Testis (tissue), 2 donors: Measurements from ENCODE around the gene SIGLEC11.

Experiments
- POLR2A ChIP-seq: fragments of 450-650 bp; IDR thresholded peaks from one replicate; pipeline ENCODE4 v1.6.1; 2017; ENCODE audit warnings: antibody characterized with exemption, mild to moderate bottlenecking, moderate library complexity
- TF ChIP-seq, protein P1 (sequence below), 3 experiments: fragments of 450-650 bp in 2 of 3; fragments of 200-600 bp in 1 of 3; sonication (generic) in 1 of 3; IDR thresholded peaks; one replicate each; pipeline ENCODE4 v1.5.1; 2016 to 2019; ENCODE audit warnings: antibody characterized with exemption in 3 of 3, mild to moderate bottlenecking in 2 of 3, moderate library complexity in 1 of 3

GRCh38 chr19:49932731-49933131 is 28.2 kb downstream of the SIGLEC11 start:
- TF ChIP-seq, protein P1, sequence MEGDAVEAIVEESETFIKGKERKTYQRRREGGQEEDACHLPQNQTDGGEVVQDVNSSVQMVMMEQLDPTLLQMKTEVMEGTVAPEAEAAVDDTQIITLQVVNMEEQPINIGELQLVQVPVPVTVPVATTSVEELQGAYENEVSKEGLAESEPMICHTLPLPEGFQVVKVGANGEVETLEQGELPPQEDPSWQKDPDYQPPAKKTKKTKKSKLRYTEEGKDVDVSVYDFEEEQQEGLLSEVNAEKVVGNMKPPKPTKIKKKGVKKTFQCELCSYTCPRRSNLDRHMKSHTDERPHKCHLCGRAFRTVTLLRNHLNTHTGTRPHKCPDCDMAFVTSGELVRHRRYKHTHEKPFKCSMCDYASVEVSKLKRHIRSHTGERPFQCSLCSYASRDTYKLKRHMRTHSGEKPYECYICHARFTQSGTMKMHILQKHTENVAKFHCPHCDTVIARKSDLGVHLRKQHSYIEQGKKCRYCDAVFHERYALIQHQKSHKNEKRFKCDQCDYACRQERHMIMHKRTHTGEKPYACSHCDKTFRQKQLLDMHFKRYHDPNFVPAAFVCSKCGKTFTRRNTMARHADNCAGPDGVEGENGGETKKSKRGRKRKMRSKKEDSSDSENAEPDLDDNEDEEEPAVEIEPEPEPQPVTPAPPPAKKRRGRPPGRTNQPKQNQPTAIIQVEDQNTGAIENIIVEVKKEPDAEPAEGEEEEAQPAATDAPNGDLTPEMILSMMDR (IDR thresholded peaks at IDR 0.05) = no peak
- TF ChIP-seq POLR2A = no peak
